ENCODE results near the gene MTFP1. TPM values are rescaled to one million over a fixed set of nuclear protein-coding genes. Genes with fewer than 3 reads are reported as not detected.
"Not testable (repeated sequence)": the region's sequence is repeated elsewhere in the genome, so short reads cannot be mapped to it uniquely, and the experiment has no call there.

Gene MTFP1
- total RNA-seq, 1 donor from 2014 or later, result 6.8 TPM

DNA sequence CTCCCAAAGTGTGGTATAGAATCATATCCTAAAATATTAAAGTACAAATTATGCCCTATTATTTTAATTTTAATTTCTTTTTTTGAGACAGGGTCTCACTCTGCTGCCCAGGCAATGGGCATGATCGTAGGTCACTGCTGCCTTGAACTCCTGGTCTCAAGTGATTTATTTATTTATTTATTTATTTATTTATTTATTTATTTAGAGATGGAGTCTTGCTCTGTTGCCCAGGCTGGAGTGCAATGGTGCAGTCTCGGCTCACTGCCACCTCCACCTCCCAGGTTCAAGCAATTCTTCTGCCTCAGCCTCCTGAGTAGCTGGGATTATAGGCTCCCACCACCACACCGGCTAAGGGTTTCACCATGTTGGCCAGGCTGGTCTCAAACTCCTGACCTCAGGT lies 24.5 kb upstream of the MTFP1 start:
- Histone ChIP-seq H3K4me1 (ENCODE audit: control insufficient read depth in 3 of 3, insufficient read depth in 3 of 3, low read length in 3 of 3) (peaks cover 12 to 22% (median 12%) of the 10 kb centered on the region in 3 donors), H3K27me3 (ENCODE audit: control insufficient read depth in 3 of 3, insufficient read depth in 3 of 3, low read length in 3 of 3) (peaks cover 20 to 36% (median 32%) of the 10 kb centered on the region in 3 donors)
- H3K4me3 ChIP-seq (ENCODE audit: low read length in 3 of 3); H3K27ac ChIP-seq (ENCODE audit: low read depth, low read length); H3K36me3 ChIP-seq (ENCODE audit: control insufficient read depth in 3 of 3, insufficient read depth in 3 of 3, low read length in 3 of 3); H3K9me3 ChIP-seq (ENCODE audit: control insufficient read depth in 3 of 3, low read length in 3 of 3); H3K9ac ChIP-seq (ENCODE audit: low read depth in 1 of 3, low read length in 3 of 3): not testable (repeated sequence)

GRCh38 chr22:30402028-30402765 lies 23.4 kb upstream of the MTFP1 start:
- Histone ChIP-seq H3K9ac (ENCODE audit: low read depth in 1 of 3, low read length in 3 of 3) (no peak overlapping the region), H3K27ac (ENCODE audit: low read depth, low read length) (no peak overlapping the region), H3K36me3 (ENCODE audit: control insufficient read depth in 3 of 3, insufficient read depth in 3 of 3, low read length in 3 of 3) (peaks cover 0 to 2% (median 2%) of the 10 kb centered on the region in 3 donors), H3K4me3 (ENCODE audit: low read length in 3 of 3) (no peak overlapping the region), H3K27me3 (ENCODE audit: control insufficient read depth in 3 of 3, insufficient read depth in 3 of 3, low read length in 3 of 3) (peaks cover 19 to 25% (median 21%) of the 10 kb centered on the region in 3 donors), H3K9me3 (ENCODE audit: control insufficient read depth in 3 of 3, low read length in 3 of 3) (no peaks in the 10 kb centered on the region), H3K4me1 (ENCODE audit: control insufficient read depth in 3 of 3, insufficient read depth in 3 of 3, low read length in 3 of 3) (peaks cover 6 to 14% (median 7%) of the 10 kb centered on the region in 3 donors)

- H3K4me3 ChIP-seq (ENCODE audit: low read length in 3 of 3); H3K4me1 ChIP-seq (ENCODE audit: control insufficient read depth in 3 of 3, insufficient read depth in 3 of 3, low read length in 3 of 3); H3K27ac ChIP-seq (ENCODE audit: low read depth, low read length); H3K36me3 ChIP-seq (ENCODE audit: control insufficient read depth in 3 of 3, insufficient read depth in 3 of 3, low read length in 3 of 3); H3K9ac ChIP-seq (ENCODE audit: low read depth in 1 of 3, low read length in 3 of 3); H3K9me3 ChIP-seq (ENCODE audit: control insufficient read depth in 3 of 3, low read length in 3 of 3): not testable (repeated sequence)
- H3K27me3 ChIP-seq (ENCODE audit: control insufficient read depth in 3 of 3, insufficient read depth in 3 of 3, low read length in 3 of 3), result peaks cover 14 to 20% (median 16%) of the 10 kb centered on the region in 3 donors
Measured at GRCh38 chr22:30402766-30403104, 22.8 kb upstream of the MTFP1 start.

GRCh38 chr22:30404307-30404706 lies 21.3 kb upstream of the MTFP1 start:
- H3K9me3 ChIP-seq (ENCODE audit: control insufficient read depth in 3 of 3, low read length in 3 of 3), result no peaks in the 10 kb centered on the region
- H3K4me1 ChIP-seq (ENCODE audit: control insufficient read depth in 3 of 3, insufficient read depth in 3 of 3, low read length in 3 of 3), result peaks cover 0 to 2% (median 0%) of the 10 kb centered on the region in 3 donors
- H3K27me3 ChIP-seq (ENCODE audit: control insufficient read depth in 3 of 3, insufficient read depth in 3 of 3, low read length in 3 of 3), result peaks cover 0 to 7% (median 3%) of the 10 kb centered on the region in 3 donors
- H3K36me3 ChIP-seq (ENCODE audit: control insufficient read depth in 3 of 3, insufficient read depth in 3 of 3, low read length in 3 of 3), result peaks cover 4 to 5% (median 4%) of the 10 kb centered on the region in 3 donors
- no peak overlapping the region for H3K9ac ChIP-seq (ENCODE audit: low read depth in 1 of 3, low read length in 3 of 3)
- H3K27ac ChIP-seq (ENCODE audit: low read depth, low read length), result no peak overlapping the region
- H3K4me3 ChIP-seq (ENCODE audit: low read length in 3 of 3), result no peak overlapping the region

- no peaks in the 10 kb centered on the region for H3K4me1 ChIP-seq (ENCODE audit: control insufficient read depth in 3 of 3, insufficient read depth in 3 of 3, low read length in 3 of 3)
- H3K27me3 ChIP-seq (ENCODE audit: control insufficient read depth in 3 of 3, insufficient read depth in 3 of 3, low read length in 3 of 3), result no peaks in the 10 kb centered on the region
- H3K27ac ChIP-seq (ENCODE audit: low read depth, low read length), result no peak overlapping the region
- H3K36me3 ChIP-seq (ENCODE audit: control insufficient read depth in 3 of 3, insufficient read depth in 3 of 3, low read length in 3 of 3), result peaks cover 4 to 12% (median 4%) of the 10 kb centered on the region in 3 donors
- no peak overlapping the region for H3K4me3 ChIP-seq (ENCODE audit: low read length in 3 of 3)
- no peak overlapping the region for H3K9ac ChIP-seq (ENCODE audit: low read depth in 1 of 3, low read length in 3 of 3)
- H3K9me3 ChIP-seq (ENCODE audit: control insufficient read depth in 3 of 3, low read length in 3 of 3), result no peaks in the 10 kb centered on the region
Measured at GRCh38 chr22:30405731-30406130, 19.8 kb upstream of the MTFP1 start.

DNA sequence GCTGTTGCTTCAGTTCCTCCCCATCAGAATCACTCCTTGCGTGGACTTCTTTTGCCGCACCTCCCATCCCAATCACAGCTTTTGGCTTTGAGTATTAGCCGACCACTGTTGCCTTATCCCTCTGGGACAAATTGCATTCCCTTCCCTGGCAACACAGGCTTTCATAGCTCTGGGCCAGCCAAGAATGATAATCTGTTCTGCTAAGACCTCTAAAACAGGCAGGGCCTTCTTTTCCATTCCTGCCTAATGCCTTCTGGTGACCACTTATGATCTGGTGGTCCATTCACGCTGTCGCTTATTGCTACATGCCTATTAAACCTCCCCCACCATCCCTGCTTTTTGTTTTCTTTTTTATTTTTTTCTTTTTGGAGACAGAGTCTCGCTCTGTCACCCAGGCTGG lies 19.2 kb upstream of the MTFP1 start:
- Histone ChIP-seq H3K27ac (ENCODE audit: low read depth, low read length) (no peak overlapping the region), H3K27me3 (ENCODE audit: control insufficient read depth in 3 of 3, insufficient read depth in 3 of 3, low read length in 3 of 3) (no peaks in the 10 kb centered on the region), H3K36me3 (ENCODE audit: control insufficient read depth in 3 of 3, insufficient read depth in 3 of 3, low read length in 3 of 3) (peaks cover 4 to 12% (median 4%) of the 10 kb centered on the region in 3 donors), H3K9ac (ENCODE audit: low read depth in 1 of 3, low read length in 3 of 3) (no peak overlapping the region), H3K4me3 (ENCODE audit: low read length in 3 of 3) (no peak overlapping the region), H3K4me1 (ENCODE audit: control insufficient read depth in 3 of 3, insufficient read depth in 3 of 3, low read length in 3 of 3) (no peaks in the 10 kb centered on the region), H3K9me3 (ENCODE audit: control insufficient read depth in 3 of 3, low read length in 3 of 3) (no peaks in the 10 kb centered on the region)

DNA sequence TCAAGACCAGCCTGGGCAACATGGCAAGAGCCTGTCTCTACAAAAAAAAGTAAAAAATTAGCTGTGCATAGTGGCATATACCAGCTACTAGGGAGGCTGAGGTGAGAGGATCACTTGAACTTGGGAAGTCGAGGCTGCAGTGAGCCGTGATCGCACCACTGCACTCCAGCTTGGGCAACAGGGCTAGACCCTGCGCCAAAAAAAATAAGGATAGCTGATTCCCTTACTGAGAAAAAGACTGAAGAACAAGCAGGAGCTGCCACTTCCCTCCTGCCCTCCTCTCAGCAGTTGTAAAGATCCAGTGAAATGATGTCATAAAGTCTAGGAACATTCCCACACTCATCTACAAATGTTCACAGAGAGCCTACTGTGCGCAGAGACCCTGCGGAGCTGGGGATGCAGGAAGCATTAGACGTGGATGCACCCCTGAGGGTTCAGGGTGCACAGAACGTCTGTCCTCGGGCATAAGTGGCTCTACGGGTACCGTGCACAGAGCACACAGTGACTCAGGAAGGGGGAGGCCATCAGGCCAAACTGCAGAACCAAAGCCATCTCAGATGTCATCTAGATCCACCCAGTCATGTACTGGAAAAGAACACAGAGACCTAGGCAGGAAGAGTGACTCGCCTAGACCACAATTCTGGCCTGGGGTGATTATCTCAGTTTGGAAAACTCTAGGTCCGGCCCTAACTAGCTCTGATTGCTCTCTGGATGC lies 17.0 kb upstream of the MTFP1 start:
- Histone ChIP-seq H3K4me1 (ENCODE audit: control insufficient read depth in 3 of 3, insufficient read depth in 3 of 3, low read length in 3 of 3) (no peaks in the 10 kb centered on the region), H3K9ac (ENCODE audit: low read depth in 1 of 3, low read length in 3 of 3) (no peak overlapping the region), H3K36me3 (ENCODE audit: control insufficient read depth in 3 of 3, insufficient read depth in 3 of 3, low read length in 3 of 3) (peaks cover 4 to 14% (median 7%) of the 10 kb centered on the region in 3 donors), H3K4me3 (ENCODE audit: low read length in 3 of 3) (no peak overlapping the region), H3K9me3 (ENCODE audit: control insufficient read depth in 3 of 3, low read length in 3 of 3) (no peaks in the 10 kb centered on the region), H3K27ac (ENCODE audit: low read depth, low read length) (no peak overlapping the region), H3K27me3 (ENCODE audit: control insufficient read depth in 3 of 3, insufficient read depth in 3 of 3, low read length in 3 of 3) (no peaks in the 10 kb centered on the region)

- H3K36me3 ChIP-seq (ENCODE audit: control insufficient read depth in 3 of 3, insufficient read depth in 3 of 3, low read length in 3 of 3), result peaks cover 17 to 32% (median 26%) of the 10 kb centered on the region in 3 donors
Measured at GRCh38 chr22:30411780-30412179, 13.8 kb upstream of the MTFP1 start.

GRCh38 chr22:30413001-30413400 lies 12.6 kb upstream of the MTFP1 start:
- H3K4me3 ChIP-seq (ENCODE audit: low read length in 3 of 3), result no peak overlapping the region
- H3K9me3 ChIP-seq (ENCODE audit: control insufficient read depth in 3 of 3, low read length in 3 of 3), result no peaks in the 10 kb centered on the region
- H3K27ac ChIP-seq (ENCODE audit: low read depth, low read length), result no peak overlapping the region
- no peaks in the 10 kb centered on the region for H3K27me3 ChIP-seq (ENCODE audit: control insufficient read depth in 3 of 3, insufficient read depth in 3 of 3, low read length in 3 of 3)
- H3K36me3 ChIP-seq (ENCODE audit: control insufficient read depth in 3 of 3, insufficient read depth in 3 of 3, low read length in 3 of 3), result peaks cover 22 to 36% (median 33%) of the 10 kb centered on the region in 3 donors
- no peaks in the 10 kb centered on the region for H3K4me1 ChIP-seq (ENCODE audit: control insufficient read depth in 3 of 3, insufficient read depth in 3 of 3, low read length in 3 of 3)
- H3K9ac ChIP-seq (ENCODE audit: low read depth in 1 of 3, low read length in 3 of 3), result no peak overlapping the region

More at GRCh38 chr22:30411780-30412179, 13.8 kb upstream of the MTFP1 start:
- Histone ChIP-seq H3K9ac (ENCODE audit: low read depth in 1 of 3, low read length in 3 of 3) (no peak overlapping the region), H3K27ac (ENCODE audit: low read depth, low read length) (no peak overlapping the region), H3K9me3 (ENCODE audit: control insufficient read depth in 3 of 3, low read length in 3 of 3) (no peaks in the 10 kb centered on the region), H3K27me3 (ENCODE audit: control insufficient read depth in 3 of 3, insufficient read depth in 3 of 3, low read length in 3 of 3) (no peaks in the 10 kb centered on the region), H3K4me1 (ENCODE audit: control insufficient read depth in 3 of 3, insufficient read depth in 3 of 3, low read length in 3 of 3) (no peaks in the 10 kb centered on the region), H3K4me3 (ENCODE audit: low read length in 3 of 3) (no peak overlapping the region)

Measured in skeletal muscle tissue (tissue), 4 donors.